ENCODE data around the gene RASAL3.

The RASAL3 gene

GRCh38 chr19:15432018-15432494 is 32.3 kb downstream of the RASAL3 start:
- no peak for DNase-seq (ENCODE audit: low read depth)
- TF ChIP-seq CTCF (IDR thresholded peaks at IDR 0.05; ENCODE audit: insufficient read depth, low read depth, low read length, missing control alignments), result no peak
- H3K4me3 ChIP-seq (ENCODE audit: low read length), result peak overlapping the region; percentile 85

DNA sequence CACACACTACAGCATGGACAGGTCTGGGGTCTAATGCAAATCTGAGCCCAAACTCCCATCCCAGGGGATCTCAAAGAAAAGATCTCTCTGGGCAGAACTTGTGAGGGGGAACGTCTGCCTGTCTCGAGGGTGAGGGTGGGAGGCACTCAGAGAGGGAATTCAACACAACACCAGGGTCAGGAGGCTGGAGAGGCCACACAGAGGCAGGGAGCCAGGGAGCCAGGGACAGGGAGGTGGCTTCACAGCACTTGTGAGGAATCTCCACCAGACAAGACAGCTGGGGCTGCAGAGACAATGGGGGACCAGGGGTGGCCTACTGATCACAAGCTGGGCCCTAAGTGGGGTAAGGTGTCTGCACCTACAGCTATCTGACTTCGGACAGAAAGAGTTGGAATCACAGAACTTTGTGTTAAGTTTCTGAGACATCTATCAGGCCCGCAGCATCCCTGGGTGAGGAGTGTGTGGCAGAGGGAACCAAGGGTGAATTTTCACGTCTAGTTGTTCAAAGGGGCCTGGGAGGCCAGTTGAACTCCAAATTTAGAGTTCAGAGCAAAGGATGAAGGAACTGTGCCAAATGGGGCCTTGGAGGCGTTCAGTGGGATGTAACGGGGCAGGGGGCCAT is 32.8 kb downstream of the RASAL3 start:
- no peak for TF ChIP-seq CTCF (IDR thresholded peaks at IDR 0.05; ENCODE audit: insufficient read depth, low read depth, low read length, missing control alignments)
- DNase-seq (ENCODE audit: low read depth), result no peak
- H3K4me3 ChIP-seq (ENCODE audit: low read length), result peak overlapping the region; percentile 85

- DNase-seq (ENCODE audit: low read depth), result no peak
- TF ChIP-seq CTCF (IDR thresholded peaks at IDR 0.05; ENCODE audit: insufficient read depth, low read depth, low read length, missing control alignments), result no peak
- no peak overlapping the region for H3K4me3 ChIP-seq (ENCODE audit: low read length)
Observed at GRCh38 chr19:15430526-15431120, 33.7 kb downstream of the RASAL3 start.

DNA sequence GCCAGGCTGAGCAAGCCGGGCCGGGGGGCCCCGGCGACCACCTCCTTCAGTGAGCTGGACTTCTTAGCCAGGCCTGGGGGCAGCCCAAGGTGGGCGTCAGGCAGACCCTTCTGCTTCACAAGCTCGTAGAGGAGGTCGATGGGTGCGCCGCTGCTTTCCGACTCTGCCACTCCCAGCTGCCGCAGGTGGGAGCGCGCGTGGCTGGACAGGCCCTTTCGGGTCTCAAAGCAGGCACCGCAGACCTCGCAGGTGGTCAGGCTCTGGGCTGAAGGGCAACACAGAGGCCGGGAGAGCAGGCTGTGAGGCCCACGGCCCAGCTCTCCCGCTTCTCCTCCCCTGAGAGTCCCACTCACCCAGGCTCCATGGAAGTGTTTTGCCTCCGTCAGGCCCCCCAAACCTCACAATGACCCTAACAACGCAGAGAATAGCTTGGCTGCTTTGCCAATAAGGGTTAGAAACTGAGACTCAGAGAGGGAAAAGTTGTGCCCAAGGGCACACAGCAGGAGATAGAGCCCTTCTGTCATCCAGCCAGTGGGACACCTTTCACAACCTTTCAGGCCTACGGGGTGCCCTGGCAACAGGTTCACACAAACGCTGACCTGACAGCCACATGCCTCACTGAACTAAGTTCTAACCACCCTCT is 34.4 kb downstream of the RASAL3 start:
- DNase-seq (ENCODE audit: low read depth), result no peak
- H3K4me3 ChIP-seq (ENCODE audit: low read length), result no peak overlapping the region
- TF ChIP-seq CTCF (IDR thresholded peaks at IDR 0.05; ENCODE audit: insufficient read depth, low read depth, low read length, missing control alignments), result no peak

GRCh38 chr19:15428956-15429824 is 35.2 kb downstream of the RASAL3 start:
- DNase-seq (ENCODE audit: low read depth), result no peak
- no peak for TF ChIP-seq CTCF (IDR thresholded peaks at IDR 0.05; ENCODE audit: insufficient read depth, low read depth, low read length, missing control alignments)
- H3K4me3 ChIP-seq (ENCODE audit: low read length), result no peak overlapping the region

- no peak for DNase-seq (ENCODE audit: low read depth)
- no peak overlapping the region for H3K4me3 ChIP-seq (ENCODE audit: low read length)
- TF ChIP-seq CTCF (IDR thresholded peaks at IDR 0.05; ENCODE audit: insufficient read depth, low read depth, low read length, missing control alignments), result no peak
Observed at GRCh38 chr19:15427991-15428471, 36.3 kb downstream of the RASAL3 start.
